ENCODE measurements around the gene MEF2C.

Gene MEF2C

DNA sequence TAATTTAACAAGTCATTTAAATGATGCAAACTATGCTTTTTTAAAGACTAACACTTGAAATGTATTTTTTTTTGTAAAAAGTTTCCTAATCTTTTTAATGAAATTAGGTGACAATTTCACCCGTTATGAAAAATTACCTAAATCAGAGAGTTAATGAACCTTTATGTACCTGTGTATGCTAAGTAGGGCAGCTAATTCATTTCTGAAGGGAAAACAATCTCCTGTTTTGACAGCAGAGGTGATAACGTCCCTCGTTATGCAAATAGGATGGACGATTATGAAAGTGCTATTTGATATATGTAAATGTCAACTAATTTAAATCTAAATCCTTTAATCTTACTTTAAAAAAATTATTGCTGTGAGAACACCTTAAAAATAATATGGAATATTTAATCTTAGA lies 58.8 kb downstream of the MEF2C start:
- H3K9me3 Mint-ChIP-seq: no peaks in the 10 kb centered on the region
- H3K36me3 Mint-ChIP-seq (ENCODE audit: low read depth): peaks cover 13% of the 10 kb centered on the region
- H3K4me1 Mint-ChIP-seq: peaks cover 31% of the 10 kb centered on the region
- no peak for TF ChIP-seq CTCF (IDR thresholded peaks at IDR 0.05; ENCODE audit: unreplicated experiment in 3 of 3)
- no peak overlapping the region for H3K27ac Mint-ChIP-seq
- no peaks in the 10 kb centered on the region for H3K27me3 Mint-ChIP-seq (ENCODE audit: low read depth)
- no peak overlapping the region for H3K4me3 Mint-ChIP-seq

- Mint-ChIP-seq H3K4me3 (no peak overlapping the region), H3K36me3 (ENCODE audit: low read depth) (peaks cover 13% of the 10 kb centered on the region), H3K4me1 (peaks cover 35% of the 10 kb centered on the region), H3K9me3 (no peaks in the 10 kb centered on the region), H3K27me3 (ENCODE audit: low read depth) (no peaks in the 10 kb centered on the region), H3K27ac (no peak overlapping the region)
- no peak for TF ChIP-seq CTCF (IDR thresholded peaks at IDR 0.05; ENCODE audit: unreplicated experiment in 3 of 3)
These were observed 59.8 kb downstream of the MEF2C start for GRCh38 chr5:88823201-88823600.

DNA sequence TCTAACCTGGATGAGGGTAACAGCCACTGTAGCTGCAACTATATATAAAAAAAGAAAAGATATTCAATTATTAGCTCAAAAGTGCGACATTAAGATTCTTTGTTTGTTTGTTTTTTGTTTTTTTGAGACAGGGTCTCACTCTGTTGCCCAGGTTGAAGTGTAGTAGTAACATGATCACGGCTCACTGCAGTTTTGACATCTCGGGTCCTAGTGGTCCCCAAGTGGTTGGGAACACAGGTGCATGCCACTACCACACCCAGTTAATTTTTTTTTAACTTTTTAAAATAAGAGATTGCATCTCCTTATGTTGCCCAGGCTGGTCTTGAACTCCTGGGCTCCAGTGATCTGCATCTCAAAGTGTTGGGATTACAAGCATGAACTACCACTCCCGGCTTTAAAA lies 61.8 kb downstream of the MEF2C start:
- no peaks in the 10 kb centered on the region for H3K27me3 Mint-ChIP-seq (ENCODE audit: low read depth)
- peaks cover 13% of the 10 kb centered on the region for H3K36me3 Mint-ChIP-seq (ENCODE audit: low read depth)
- H3K9me3 Mint-ChIP-seq: no peaks in the 10 kb centered on the region
- peaks cover 30% of the 10 kb centered on the region for H3K4me1 Mint-ChIP-seq
- H3K4me3 Mint-ChIP-seq: no peak overlapping the region
- H3K27ac Mint-ChIP-seq: no peak overlapping the region
- no peak for TF ChIP-seq CTCF (IDR thresholded peaks at IDR 0.05; ENCODE audit: unreplicated experiment in 3 of 3)

GRCh38 chr5:88820581-88820980 lies 62.4 kb downstream of the MEF2C start:
- Mint-ChIP-seq H3K27me3 (ENCODE audit: low read depth) (no peaks in the 10 kb centered on the region), H3K4me3 (no peak overlapping the region), H3K4me1 (peaks cover 31% of the 10 kb centered on the region), H3K27ac (no peak overlapping the region), H3K36me3 (ENCODE audit: low read depth) (peaks cover 13% of the 10 kb centered on the region), H3K9me3 (no peaks in the 10 kb centered on the region)
- no peak for TF ChIP-seq CTCF (IDR thresholded peaks at IDR 0.05; ENCODE audit: unreplicated experiment in 3 of 3)

- H3K27ac Mint-ChIP-seq: no peak overlapping the region
- H3K4me1 Mint-ChIP-seq: peaks cover 28% of the 10 kb centered on the region
- H3K4me3 Mint-ChIP-seq: no peak overlapping the region
- no peaks in the 10 kb centered on the region for H3K27me3 Mint-ChIP-seq (ENCODE audit: low read depth)
- no peaks in the 10 kb centered on the region for H3K9me3 Mint-ChIP-seq
- TF ChIP-seq CTCF (IDR thresholded peaks at IDR 0.05; ENCODE audit: unreplicated experiment in 3 of 3): no peak
- H3K36me3 Mint-ChIP-seq (ENCODE audit: low read depth): peaks cover 13% of the 10 kb centered on the region
These were observed 63.5 kb downstream of the MEF2C start for GRCh38 chr5:88819301-88819999.

DNA sequence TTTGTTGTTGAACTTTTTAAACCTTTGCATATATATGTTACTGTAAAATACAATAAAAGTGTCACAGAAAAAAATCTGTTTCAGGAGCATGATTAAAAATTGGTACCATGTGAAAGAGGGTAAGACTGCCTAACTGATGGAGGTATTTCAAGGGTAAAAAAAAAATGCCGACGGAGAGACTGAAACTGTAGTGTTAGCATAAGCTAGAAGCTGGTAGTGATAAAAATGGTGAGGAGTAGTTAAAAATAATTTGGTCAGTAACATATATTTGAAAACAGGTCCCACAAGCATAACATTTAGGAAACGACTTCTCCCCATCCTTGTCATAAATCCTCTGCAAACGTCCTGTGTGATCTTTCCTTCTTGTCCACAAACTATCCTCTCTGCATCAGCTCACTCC lies 64.7 kb downstream of the MEF2C start:
- Mint-ChIP-seq H3K36me3 (ENCODE audit: low read depth) (peaks cover 10% of the 10 kb centered on the region), H3K9me3 (no peaks in the 10 kb centered on the region), H3K27ac (no peak overlapping the region), H3K4me1 (peaks cover 23% of the 10 kb centered on the region), H3K27me3 (ENCODE audit: low read depth) (no peaks in the 10 kb centered on the region), H3K4me3 (no peak overlapping the region)
- TF ChIP-seq CTCF (IDR thresholded peaks at IDR 0.05; ENCODE audit: unreplicated experiment in 3 of 3): no peak

All from nephron (organoid).